Neural progenitor cell (in vitro differentiated cells): ENCODE measurements around the gene SSUH2.

ENCODE experiments used
- EZH2phosphoT487 ChIP-seq: fragments of 200-600 bp; sonication (generic); IDR thresholded peaks from 2 replicates; pipeline ENCODE4 v1.6.1; 2017; ENCODE audit warnings: antibody characterized with exemption
- TF ChIP-seq, protein P1 (sequence below): fragments of 200-600 bp; sonication (generic); IDR thresholded peaks from 2 replicates; pipeline ENCODE4 v1.5.1; 2017; ENCODE audit warnings: antibody characterized with exemption, mild to moderate bottlenecking

DNA sequence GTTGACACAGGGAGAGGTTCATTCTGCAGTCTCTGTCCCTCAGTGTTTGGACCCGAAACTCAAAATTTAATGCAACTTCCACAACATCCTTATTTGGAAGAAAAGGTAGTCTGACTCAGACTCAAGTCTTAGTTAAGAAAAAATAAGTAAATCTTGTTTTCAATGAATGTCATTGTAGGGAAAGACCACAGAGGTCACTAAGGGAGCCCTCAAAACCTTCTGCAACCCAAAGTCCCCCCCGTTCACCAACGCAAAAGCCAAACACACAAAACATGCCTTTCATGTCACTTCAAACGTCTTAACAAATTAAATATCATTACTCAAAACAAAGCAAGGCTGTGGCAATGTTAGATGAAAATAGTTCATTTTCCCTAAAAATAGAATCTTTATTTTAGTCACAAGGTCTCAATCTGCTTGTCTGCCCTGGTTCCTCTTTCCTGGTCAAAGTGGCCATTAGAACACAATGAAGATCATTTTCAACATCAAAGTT lies 20.9 kb upstream of the SSUH2 start:
- TF ChIP-seq, protein P1, sequence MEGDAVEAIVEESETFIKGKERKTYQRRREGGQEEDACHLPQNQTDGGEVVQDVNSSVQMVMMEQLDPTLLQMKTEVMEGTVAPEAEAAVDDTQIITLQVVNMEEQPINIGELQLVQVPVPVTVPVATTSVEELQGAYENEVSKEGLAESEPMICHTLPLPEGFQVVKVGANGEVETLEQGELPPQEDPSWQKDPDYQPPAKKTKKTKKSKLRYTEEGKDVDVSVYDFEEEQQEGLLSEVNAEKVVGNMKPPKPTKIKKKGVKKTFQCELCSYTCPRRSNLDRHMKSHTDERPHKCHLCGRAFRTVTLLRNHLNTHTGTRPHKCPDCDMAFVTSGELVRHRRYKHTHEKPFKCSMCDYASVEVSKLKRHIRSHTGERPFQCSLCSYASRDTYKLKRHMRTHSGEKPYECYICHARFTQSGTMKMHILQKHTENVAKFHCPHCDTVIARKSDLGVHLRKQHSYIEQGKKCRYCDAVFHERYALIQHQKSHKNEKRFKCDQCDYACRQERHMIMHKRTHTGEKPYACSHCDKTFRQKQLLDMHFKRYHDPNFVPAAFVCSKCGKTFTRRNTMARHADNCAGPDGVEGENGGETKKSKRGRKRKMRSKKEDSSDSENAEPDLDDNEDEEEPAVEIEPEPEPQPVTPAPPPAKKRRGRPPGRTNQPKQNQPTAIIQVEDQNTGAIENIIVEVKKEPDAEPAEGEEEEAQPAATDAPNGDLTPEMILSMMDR: no peak
- no peak for TF ChIP-seq EZH2phosphoT487
